K562 (cell line): ENCODE measurements around the gene CEP41. TPM values are rescaled to one million over a fixed set of nuclear protein-coding genes. Genes with fewer than 3 reads are reported as not detected.
A peak's percentile ranks its signal among the peaks of the same experiment; 100 is the strongest.

Experiments used
- ATAC-seq: fragments of 200-7000 bp; cut with Tn5 transposase; 3 replicates; pipeline ENCODE4 v1.9.1; 2020; ENCODE audit warnings: moderate library complexity
- BruUV-seq: library from RNA; stranded (reverse); fragments of 400-500 nt; replicated peaks from 2 replicates; lab custom pipeline; 2021; lab: Mats Ljungman, UMichigan
- CTCF ChIA-PET: fragments of 300-600 bp; formaldehyde crosslinking; extraction: SDS; loops from one replicate; lab custom pipeline; 2021; ENCODE audit warnings: low intra/inter-chr PET ratio; lab: Yijun Ruan, JAX
- POLR2A ChIA-PET: fragments of 300-600, 350-650 bp; sonication (Branson Sonifier 250); formaldehyde crosslinking; extraction: SDS; loops from one replicate; lab custom pipeline; 2021; ENCODE audit warnings: antibody characterized with exemption, inconsistent platforms; lab: Yijun Ruan, JAX
- DNase-seq, 4 experiments: peaks; one replicate each; pipeline versions ENCODE4 v3.0.0 to v3.0.0-alpha.2; 2011 to 2018; ENCODE audit warnings: low spot score in 3 of 4, mixed read lengths in 3 of 4; ENCODE audit errors: extremely low read depth in 1 of 4
- FAIRE-seq: peaks from 2 replicates; lab custom pipeline; 2011; peaks lifted over from hg19 to GRCh38; lab: Jason Lieb, UNC
- H2AFZ ChIP-seq: 2 replicates; pipeline ENCODE4 v1.6.0; 2011; ENCODE audit warnings: low read depth, low read length, control low read depth, inconsistent platforms
- H3K27ac ChIP-seq: fragments of 200-600 bp; 3 replicates; pipeline ENCODE4 v1.8.0; 2011; ENCODE audit warnings: low read depth, mild to moderate bottlenecking, control low read depth, inconsistent platforms, low read length, moderate library complexity, mixed read lengths; ENCODE audit errors: extremely low read depth
- H3K27me3 ChIP-seq, 2 experiments: fragments of 300-600 bp in 1 of 2; 2 replicates in 1 of 2; 3 replicates in 1 of 2; pipeline versions ENCODE4 v1.6.0 to v1.8.0; 2011; ENCODE audit warnings: inconsistent platforms in 2 of 2, low read length in 2 of 2, mild to moderate bottlenecking in 1 of 2, mixed read lengths in 1 of 2, moderate library complexity in 1 of 2; ENCODE audit not compliant: control insufficient read depth in 2 of 2, insufficient read depth in 2 of 2
- H3K36me3 ChIP-seq: fragments of 300-600 bp; 3 replicates; pipeline ENCODE4 v1.8.0; 2011; ENCODE audit warnings: mild to moderate bottlenecking, low read length, inconsistent platforms; ENCODE audit not compliant: control insufficient read depth, insufficient read depth
- H3K4me1 ChIP-seq, 2 experiments: fragments of 200-600 bp in 1 of 2; replicated peaks in 1 of 2; 2 replicates in 1 of 2; 3 replicates in 1 of 2; pipeline versions ENCODE4 v1.5.1 to v1.8.0; 2011; ENCODE audit warnings: inconsistent platforms in 2 of 2, low read length in 2 of 2, mild to moderate bottlenecking in 1 of 2, mixed read lengths in 1 of 2, moderate library complexity in 1 of 2; ENCODE audit not compliant: control insufficient read depth in 2 of 2, insufficient read depth in 2 of 2
- H3K4me2 ChIP-seq: 2 replicates; pipeline ENCODE4 v1.6.1; 2011; ENCODE audit warnings: low read length, control low read depth, inconsistent platforms, mixed read lengths; ENCODE audit not compliant: insufficient read depth
- H3K4me3 ChIP-seq: fragments of 200-600 bp; sonication (generic), shearing (Covaris generic); 2 replicates; pipeline ENCODE4 v1.5.1; 2016; ENCODE audit warnings: control low read depth, inconsistent platforms
- H3K79me2 ChIP-seq: fragments of 200-600 bp; 3 replicates; pipeline ENCODE4 v1.8.0; 2011; ENCODE audit warnings: low read length, inconsistent platforms; ENCODE audit not compliant: control insufficient read depth, insufficient read depth
- H3K9ac ChIP-seq, 2 experiments: 2 replicates each; pipeline versions ENCODE4 v1.6.0 to v1.6.1; 2011; ENCODE audit warnings: low read depth in 2 of 2, low read length in 2 of 2, control low read depth in 1 of 2, inconsistent platforms in 1 of 2, mild to moderate bottlenecking in 1 of 2, mixed read lengths in 1 of 2; ENCODE audit not compliant: insufficient read depth in 1 of 2
- H3K9me1 ChIP-seq: one replicate; pipeline ENCODE4 v1.6.0; 2011; ENCODE audit warnings: inconsistent platforms, mild to moderate bottlenecking, low read length, moderate library complexity; ENCODE audit not compliant: control insufficient read depth, insufficient read depth
- H3K9me3 ChIP-seq: replicated peaks from 2 replicates; pipeline ENCODE4 v1.5.1; 2011; ENCODE audit warnings: low read depth, low read length, inconsistent platforms; ENCODE audit not compliant: control insufficient read depth, insufficient read depth
- H4K20me1 ChIP-seq: replicated peaks from 2 replicates; pipeline ENCODE4 v1.6.1; 2011; ENCODE audit warnings: low read length, inconsistent platforms, mixed read lengths; ENCODE audit not compliant: control insufficient read depth, insufficient read depth
- CEBPB ChIP-seq: fragments of 450-650 bp; IDR thresholded peaks from 2 replicates; pipeline ENCODE4 v1.6.1; 2016; ENCODE audit warnings: missing genetic modification characterization, missing compliant biosample characterization
- CEBPG ChIP-seq, 3 experiments: fragments of 200-800 bp in 1 of 3; sonication (Bioruptor generic) in 1 of 3; sonication (generic) in 1 of 3; formaldehyde crosslinking in 1 of 3; IDR thresholded peaks in 2 of 3; conservative IDR thresholded peaks in 1 of 3; 2 replicates each; pipeline versions ENCODE4 v1.6.1 to v1.8.0; 2016 to 2022; ENCODE audit warnings: missing compliant biosample characterization in 2 of 3, missing genetic modification characterization in 2 of 3, mild to moderate bottlenecking in 1 of 3, missing genetic modification reagents in 1 of 3
- MTA1 ChIP-seq: fragments of 450-650 bp; IDR thresholded peaks from 2 replicates; pipeline ENCODE4 v1.6.1; 2017; ENCODE audit warnings: borderline replicate concordance
- ZBTB8A ChIP-seq: fragments of 450-650 bp; IDR thresholded peaks from 2 replicates; pipeline ENCODE4 v1.6.1; 2018; ENCODE audit warnings: mild to moderate bottlenecking, moderate library complexity; ENCODE audit not compliant: partially characterized antibody
- WGBS: fragments of 100-300 bp; shearing (Covaris generic); methylation state at CpG from one replicate; pipeline ENCODE4 v1.1.6; 2016; ENCODE audit warnings: low coverage, mixed read lengths; ENCODE audit not compliant: insufficient coverage; ENCODE audit errors: missing lambda C conversion rate; 5-methylcytosine and 5-hydroxymethylcytosine counted together
- in situ Hi-C: fragments of 300-500 bp; cut with MboI; formaldehyde crosslinking; loops from 4 replicates; pipeline ENCODE4 v1.15.0; 2018; ENCODE audit warnings: inconsistent platforms, mixed read lengths
- intact Hi-C: fragments of 100-400 bp; cut with micrococcal nuclease; formaldehyde crosslinking; loops from 2 replicates; pipeline ENCODE4 v1.14.2; 2022
- polyA plus RNA-seq, 8 experiments: library from polyadenylated mRNA; depleted of rRNA in 4 of 8; stranded (reverse) in 5 of 8; unstranded in 3 of 8; fragments of >200 nt; fragmentation: Nextera tagmentation in 2 of 8; fragmentation: Illumina TruSeq in 1 of 8; extraction: Ambion mirVana in 2 of 8; extraction: Trizol in 1 of 8; gene quantifications; 2 replicates each; pipeline versions ENCODE4 v1.2.1 to v1.2.3, GENCODE V29; 2011 to 2014; ENCODE audit warnings: inconsistent platforms in 1 of 8, missing spikeins in 1 of 8
- total RNA-seq, 7 experiments: library from RNA; depleted of rRNA in 6 of 7; stranded (reverse); fragments of >200 nt in 6 of 7; fragmentation: Illumina TruSeq in 2 of 7; extraction: Trizol in 2 of 7; gene quantifications; 2 replicates each; pipeline versions ENCODE4 v1.2.1 to v1.2.3, GENCODE V29; 2011 to 2021; ENCODE audit warnings: low replicate concordance in 1 of 7
- TF ChIP-seq, protein P1 (sequence below), 2 experiments: fragments of 450-650 bp in 1 of 2; sonication (generic) in 1 of 2; formaldehyde crosslinking; conservative IDR thresholded peaks; 2 replicates each; pipeline versions ENCODE4 v1.4.0 to v1.8.1; 2020 to 2022; ENCODE audit warnings: mild to moderate bottlenecking in 1 of 2, missing genetic modification reagents in 1 of 2
- TF ChIP-seq, protein P2 (sequence below), 2 experiments: fragments of 450-650 bp in 1 of 2; sonication (generic) in 1 of 2; formaldehyde crosslinking in 1 of 2; IDR thresholded peaks in 1 of 2; conservative IDR thresholded peaks in 1 of 2; 2 replicates each; pipeline versions ENCODE4 v1.6.1 to v1.8.1; 2016 to 2023; ENCODE audit warnings: mild to moderate bottlenecking in 2 of 2, moderate library complexity in 2 of 2, inconsistent platforms in 1 of 2, missing genetic modification reagents in 1 of 2

The CEP41 gene
- total and polyA plus RNA-seq, 9 of the 15 experiments (the other 6 are each of a cell fraction or from before 2014, with no cell fraction given), result 1.5 to 15.5 (median 6.4) TPM

DNA sequence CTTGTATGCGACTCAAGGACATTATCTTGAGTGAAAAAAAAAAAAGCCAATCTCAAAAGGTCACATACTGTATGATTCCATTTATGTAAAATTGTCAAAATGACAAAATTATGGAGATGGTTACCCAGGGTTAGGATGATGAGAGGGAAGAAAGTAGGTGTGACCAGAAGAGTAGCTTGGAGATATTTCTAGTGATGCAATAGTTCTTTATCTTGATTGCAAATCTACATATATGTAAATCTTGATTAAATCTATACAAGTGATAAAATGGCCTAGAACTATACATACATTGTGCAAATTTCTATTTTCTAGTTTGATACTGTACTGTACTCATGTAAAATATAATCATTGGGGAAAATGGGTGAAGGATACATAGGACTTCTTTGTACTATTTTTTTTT, 4.6 kb downstream of the CEP41 start:
- CTCF ChIA-PET, result no interaction called here
- no TSS peak for BruUV-seq

More for the DNA sequence above, 4.6 kb downstream of the CEP41 start:
- Histone ChIP-seq H2AFZ (no peak overlapping the region), H3K79me2 (no peaks in the 10 kb centered on the region), H3K4me2 (no peak overlapping the region), H3K27ac (no peak overlapping the region), H3K9me3 (peaks cover 4% of the 10 kb centered on the region), H4K20me1 (no peaks in the 10 kb centered on the region), H3K9me1 (no peaks in the 10 kb centered on the region), H3K4me3 (no peak overlapping the region), H3K4me1 (peaks cover under 1 to 7% of the 10 kb centered on the region in 2 experiments; a peak in 4 of 5 replicates), H3K9ac (no peak overlapping the region), H3K36me3 (no peaks in the 10 kb centered on the region), H3K27me3 (peaks cover 0 to 7% of the 10 kb centered on the region in 2 experiments; a peak in 2 of 5 replicates)
- DNase-seq (no peak), ATAC-seq (no peak), FAIRE-seq (no peak)
- intact Hi-C loops, result no loop called here
- no peak for TF ChIP-seq MTA1
- TF ChIP-seq ZBTB8A, result no peak
- TF ChIP-seq, protein P1, sequence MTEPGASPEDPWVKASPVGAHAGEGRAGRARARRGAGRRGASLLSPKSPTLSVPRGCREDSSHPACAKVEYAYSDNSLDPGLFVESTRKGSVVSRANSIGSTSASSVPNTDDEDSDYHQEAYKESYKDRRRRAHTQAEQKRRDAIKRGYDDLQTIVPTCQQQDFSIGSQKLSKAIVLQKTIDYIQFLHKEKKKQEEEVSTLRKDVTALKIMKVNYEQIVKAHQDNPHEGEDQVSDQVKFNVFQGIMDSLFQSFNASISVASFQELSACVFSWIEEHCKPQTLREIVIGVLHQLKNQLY (CRISPR knock-in tag; conservative IDR thresholded peaks at IDR 0.05), result no peak
- TF ChIP-seq, protein P2, sequence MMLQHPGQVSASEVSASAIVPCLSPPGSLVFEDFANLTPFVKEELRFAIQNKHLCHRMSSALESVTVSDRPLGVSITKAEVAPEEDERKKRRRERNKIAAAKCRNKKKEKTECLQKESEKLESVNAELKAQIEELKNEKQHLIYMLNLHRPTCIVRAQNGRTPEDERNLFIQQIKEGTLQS (IDR thresholded peaks at IDR 0.05), result peak; percentile 41
- TF ChIP-seq, protein P2 (CRISPR knock-in tag; conservative IDR thresholded peaks at IDR 0.05), result no peak
- TF ChIP-seq CEBPB (tag), result peak; percentile 49
- no peak for TF ChIP-seq CEBPG (CRISPR knock-in tag; IDR thresholded peaks at IDR 0.05)
- peak; percentile 58 to 72 for TF ChIP-seq CEBPG (tag; conservative IDR thresholded peaks at IDR 0.05 in 1 of 2, IDR thresholded peaks at IDR 0.05 in 1 of 2)
- POLR2A ChIA-PET, result interaction anchor here (0.6 kb wide), 1 partner anchor 30 kb away, joined by 3 read pairs; no protein-coding TSS in a partner anchor
- WGBS, result 33% methylated on average over 1 of the region's 1 CpG
- in situ Hi-C loops, result no loop called here
